Measurements from ENCODE around the gene SORBS1. TPM values are rescaled to one million over a fixed set of nuclear protein-coding genes. Genes with fewer than 3 reads are reported as not detected.

Gene SORBS1
- total RNA-seq, 2 experiments from 2014 or later = 0.56 to 0.74 TPM

- peaks cover 22% of the 10 kb centered on the region for H3K27me3 Mint-ChIP-seq
- peaks cover 4% of the 10 kb centered on the region for H3K36me3 Mint-ChIP-seq (ENCODE audit: low read depth)
- no peaks in the 10 kb centered on the region for H3K9me3 Mint-ChIP-seq
- CTCF ChIA-PET = no interaction called here
- no peak overlapping the region for H3K4me3 Mint-ChIP-seq
- no peak for DNase-seq
- no peak overlapping the region for H3K27ac Mint-ChIP-seq
- H3K4me1 Mint-ChIP-seq = peaks cover 23% of the 10 kb centered on the region
- POLR2A ChIA-PET = no interaction called here
Measured at GRCh38 chr10:95308389-95309302, 252.5 kb downstream of the SORBS1 start.

- H3K4me1 Mint-ChIP-seq = peaks cover 23% of the 10 kb centered on the region
- H3K9me3 Mint-ChIP-seq = no peaks in the 10 kb centered on the region
- no peak overlapping the region for H3K27ac Mint-ChIP-seq
- ChIA-PET CTCF (no interaction called here), POLR2A (no interaction called here)
- no peak overlapping the region for H3K4me3 Mint-ChIP-seq
- H3K27me3 Mint-ChIP-seq = peaks cover 15% of the 10 kb centered on the region
- peaks cover 4% of the 10 kb centered on the region for H3K36me3 Mint-ChIP-seq (ENCODE audit: low read depth)
- no peak for DNase-seq
Measured at GRCh38 chr10:95306851-95307250, 254.3 kb downstream of the SORBS1 start.

- no peak for DNase-seq
- no peaks in the 10 kb centered on the region for H3K9me3 Mint-ChIP-seq
- POLR2A ChIA-PET = no interaction called here
- CTCF ChIA-PET = no interaction called here
- peaks cover 23% of the 10 kb centered on the region for H3K4me1 Mint-ChIP-seq
- H3K27me3 Mint-ChIP-seq = peaks cover 13% of the 10 kb centered on the region
- H3K36me3 Mint-ChIP-seq (ENCODE audit: low read depth) = peaks cover 4% of the 10 kb centered on the region
- H3K4me3 Mint-ChIP-seq = no peak overlapping the region
- H3K27ac Mint-ChIP-seq = no peak overlapping the region
Measured at GRCh38 chr10:95306318-95306650, 254.9 kb downstream of the SORBS1 start.

GRCh38 chr10:95305606-95306317 is 255.4 kb downstream of the SORBS1 start:
- POLR2A ChIA-PET = interaction anchor here (0.7 kb wide), 1 partner anchor 11 kb away, joined by 3 read pairs; no protein-coding TSS in a partner anchor
- peaks cover 13% of the 10 kb centered on the region for H3K27me3 Mint-ChIP-seq
- CTCF ChIA-PET = interaction anchor here (0.6 kb wide), 1 partner anchor 73 kb away, joined by 3 read pairs; no protein-coding TSS in a partner anchor
- DNase-seq = no peak
- peaks cover 22% of the 10 kb centered on the region for H3K4me1 Mint-ChIP-seq
- no peak overlapping the region for H3K27ac Mint-ChIP-seq
- H3K4me3 Mint-ChIP-seq = no peak overlapping the region
- peaks cover 4% of the 10 kb centered on the region for H3K36me3 Mint-ChIP-seq (ENCODE audit: low read depth)
- no peaks in the 10 kb centered on the region for H3K9me3 Mint-ChIP-seq

- ChIA-PET CTCF (no interaction called here), POLR2A (no interaction called here)
- Mint-ChIP-seq H3K9me3 (no peaks in the 10 kb centered on the region), H3K4me3 (no peak overlapping the region), H3K27me3 (peaks cover 13% of the 10 kb centered on the region), H3K27ac (no peak overlapping the region), H3K36me3 (ENCODE audit: low read depth) (no peaks in the 10 kb centered on the region), H3K4me1 (peaks cover 14% of the 10 kb centered on the region)
- DNase-seq = no peak
Measured at GRCh38 chr10:95304976-95305375, 256.2 kb downstream of the SORBS1 start.

- no peak for DNase-seq
- no peaks in the 10 kb centered on the region for H3K36me3 Mint-ChIP-seq (ENCODE audit: low read depth)
- ChIA-PET CTCF (no interaction called here), POLR2A (no interaction called here)
- H3K27ac Mint-ChIP-seq = no peak overlapping the region
- peaks cover 9% of the 10 kb centered on the region for H3K4me1 Mint-ChIP-seq
- peaks cover 13% of the 10 kb centered on the region for H3K27me3 Mint-ChIP-seq
- no peak overlapping the region for H3K4me3 Mint-ChIP-seq
- H3K9me3 Mint-ChIP-seq = no peaks in the 10 kb centered on the region
Measured at GRCh38 chr10:95304463-95304862, 256.7 kb downstream of the SORBS1 start.

- peaks cover 7% of the 10 kb centered on the region for H3K4me1 Mint-ChIP-seq
- CTCF ChIA-PET = no interaction called here
- no peak overlapping the region for H3K27ac Mint-ChIP-seq
- no peak for DNase-seq
- H3K9me3 Mint-ChIP-seq = no peaks in the 10 kb centered on the region
- no peaks in the 10 kb centered on the region for H3K36me3 Mint-ChIP-seq (ENCODE audit: low read depth)
- H3K4me3 Mint-ChIP-seq = no peak overlapping the region
- POLR2A ChIA-PET = no interaction called here
- H3K27me3 Mint-ChIP-seq = peaks cover 13% of the 10 kb centered on the region
Measured at GRCh38 chr10:95303950-95304349, 257.2 kb downstream of the SORBS1 start.

- Mint-ChIP-seq H3K4me3 (no peak overlapping the region), H3K27me3 (peaks cover 13% of the 10 kb centered on the region), H3K9me3 (no peaks in the 10 kb centered on the region)
Measured at GRCh38 chr10:95303535-95303934, 257.6 kb downstream of the SORBS1 start.

GRCh38 chr10:95300022-95300539 is 261.1 kb downstream of the SORBS1 start:
- Mint-ChIP-seq H3K27ac (no peak overlapping the region), H3K4me3 (no peak overlapping the region), H3K36me3 (ENCODE audit: low read depth) (no peaks in the 10 kb centered on the region), H3K4me1 (peaks cover 20% of the 10 kb centered on the region), H3K27me3 (no peaks in the 10 kb centered on the region), H3K9me3 (no peaks in the 10 kb centered on the region)
- ChIA-PET POLR2A (no interaction called here), CTCF (interaction anchor here (0.8 kb wide), 1 partner anchor 26 kb away, joined by 3 read pairs; no protein-coding TSS in a partner anchor)
- DNase-seq = no peak

More at GRCh38 chr10:95303535-95303934, 257.6 kb downstream of the SORBS1 start:
- no peak for DNase-seq
- ChIA-PET CTCF (no interaction called here), POLR2A (no interaction called here)
- Mint-ChIP-seq H3K36me3 (ENCODE audit: low read depth) (no peaks in the 10 kb centered on the region), H3K4me1 (peaks cover 3% of the 10 kb centered on the region), H3K27ac (no peak overlapping the region)

- Mint-ChIP-seq H3K36me3 (ENCODE audit: low read depth) (no peaks in the 10 kb centered on the region), H3K9me3 (no peaks in the 10 kb centered on the region), H3K4me1 (peaks cover 38% of the 10 kb centered on the region), H3K27me3 (peaks cover 9% of the 10 kb centered on the region), H3K27ac (no peak overlapping the region), H3K4me3 (no peak overlapping the region)
- DNase-seq = no peak
- CTCF ChIA-PET = interaction anchor here (1.6 kb wide), 1 partner anchor 29 kb away, joined by 4 read pairs; no protein-coding TSS in a partner anchor
- POLR2A ChIA-PET = no interaction called here
Measured at GRCh38 chr10:95297402-95297801, 263.8 kb downstream of the SORBS1 start.

- peak overlapping the region; percentile 67 for H3K27ac Mint-ChIP-seq
Measured at GRCh38 chr10:95296764-95297163, 264.4 kb downstream of the SORBS1 start.

GRCh38 chr10:95295031-95295755 is 266.0 kb downstream of the SORBS1 start:
- Mint-ChIP-seq H3K27ac (peak overlapping the region; percentile 92), H3K36me3 (ENCODE audit: low read depth) (no peaks in the 10 kb centered on the region), H3K27me3 (peaks cover 19% of the 10 kb centered on the region), H3K4me1 (peaks cover 49% of the 10 kb centered on the region), H3K9me3 (no peaks in the 10 kb centered on the region), H3K4me3 (peak overlapping the region; percentile 60)
- DNase-seq = peak; percentile 79
- POLR2A ChIA-PET = interaction anchor here (0.5 kb wide), 2 partner anchors 10 to 114 kb away, joined by 3 read pairs; no protein-coding TSS in a partner anchor
- CTCF ChIA-PET = interaction anchor here (0.8 to 1.4 kb wide), 3 partner anchors 17 to 399 kb away, joined by 3 read pairs; partner anchors contain the start of gene TCTN3

More at GRCh38 chr10:95296764-95297163, 264.4 kb downstream of the SORBS1 start:
- Mint-ChIP-seq H3K9me3 (no peaks in the 10 kb centered on the region), H3K4me3 (no peak overlapping the region), H3K4me1 (peaks cover 41% of the 10 kb centered on the region), H3K27me3 (peaks cover 12% of the 10 kb centered on the region), H3K36me3 (ENCODE audit: low read depth) (no peaks in the 10 kb centered on the region)
- POLR2A ChIA-PET = no interaction called here
- CTCF ChIA-PET = interaction anchor here (1.6 kb wide), 1 partner anchor 28 kb away, joined by 4 read pairs; no protein-coding TSS in a partner anchor
- no peak for DNase-seq

All from activated CD4-positive, alpha-beta T cell treated with anti-CD3 and anti-CD28 coated beads, Interleukin-2, amount 10 ng/mL, durations not matched to agents 7 days and 5 days (primary cell).